Astrocyte of the spinal cord (primary cell): ENCODE measurements around the gene TOMM22.

Source experiments
- DNase-seq: peaks from one replicate; pipeline ENCODE4 v3.0.0; 2011; ENCODE audit warnings: low read depth, low spot score
- H3K4me3 ChIP-seq: 2 replicates; pipeline ENCODE4 v1.5.1; 2011; ENCODE audit warnings: low read depth, mild to moderate bottlenecking, low read length, moderate library complexity
- CTCF ChIP-seq: IDR thresholded peaks from 2 replicates; pipeline ENCODE4 v1.5.1; 2012; ENCODE audit warnings: low read depth, mild to moderate bottlenecking, low read length, inconsistent platforms
- in situ Hi-C: cut with HindIII; loops from 2 replicates; pipeline ENCODE4 v1.10.0; 2017; ENCODE audit warnings: low sequenced_read_pairs

TOMM22 gene

GRCh38 chr22:38699784-38700183 is 18.0 kb downstream of the TOMM22 start:
- peak overlapping the region; percentile 79 for H3K4me3 ChIP-seq
- in situ Hi-C loops, result no loop called here
- TF ChIP-seq CTCF, result no peak
- peak; percentile 44 for DNase-seq

- TF ChIP-seq CTCF, result no peak
- in situ Hi-C loops, result no loop called here
- peak overlapping the region; percentile 79 for H3K4me3 ChIP-seq
- DNase-seq, result peak; percentile 33
These were observed 18.6 kb downstream of the TOMM22 start for GRCh38 chr22:38700270-38700788.

- no peak for TF ChIP-seq CTCF
- peak within 1 kb of the TSS; percentile 79 for H3K4me3 ChIP-seq
- in situ Hi-C loops, result no loop called here
- DNase-seq, result peak; percentile 94
These were observed 19.3 kb downstream of the TOMM22 start, which contains the start of gene JOSD1 for GRCh38 chr22:38700789-38701628. TSS of gene JOSD1 (minus strand) at chr22:38700943. CDS start at chr22:38699987, 956 bp downstream.

- no peak for DNase-seq
- H3K4me3 ChIP-seq, result peak overlapping the region; percentile 38
- no peak for TF ChIP-seq CTCF
- in situ Hi-C loops, result no loop called here
These were observed 23.0 kb downstream of the TOMM22 start for GRCh38 chr22:38704654-38705234.

- peak within 1 kb of the TSS; percentile 91 for H3K4me3 ChIP-seq
- no peak for TF ChIP-seq CTCF
- DNase-seq, result peak; percentile 100
- in situ Hi-C loops, result no loop called here
These were observed 23.7 kb downstream of the TOMM22 start, which contains the start of gene GTPBP1 for GRCh38 chr22:38705235-38706100. TSS of gene GTPBP1 (plus strand) at chr22:38705944. CDS start at chr22:38705956, 12 bp downstream.
